GM10266 (cell line): ENCODE measurements around the gene SHMT2.
"Not testable (repeated sequence)": the region's sequence is repeated elsewhere in the genome, so short reads cannot be mapped to it uniquely, and the experiment has no call there.

Experiments
- DNase-seq: peaks from one replicate; pipeline ENCODE4 v3.0.0; 2012; ENCODE audit errors: extremely low spot score
- CTCF ChIP-seq: IDR thresholded peaks from 2 replicates; pipeline ENCODE4 v1.5.1; 2012; ENCODE audit warnings: mild to moderate bottlenecking, low read depth; ENCODE audit not compliant: control insufficient read depth, insufficient read depth; ENCODE audit errors: missing control alignments

SHMT2 gene

DNA sequence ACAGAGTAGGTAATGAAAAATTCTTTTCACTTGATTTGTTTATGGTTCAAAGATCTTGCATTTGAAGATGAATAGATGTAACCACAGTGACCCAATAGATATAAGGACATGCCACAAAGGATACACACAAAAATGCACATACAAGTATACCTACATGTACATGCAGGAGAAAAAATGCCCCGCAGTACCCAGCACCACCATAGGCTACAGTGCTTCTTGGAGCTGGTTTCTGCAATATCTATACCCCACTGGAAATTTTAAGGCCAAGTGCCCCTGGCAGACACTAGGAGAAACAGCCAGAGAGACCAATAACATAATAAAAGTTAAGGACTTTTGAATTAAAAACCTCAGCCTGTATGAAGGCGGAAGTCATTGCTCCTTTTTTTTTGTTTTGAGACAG, 33.6 kb downstream of the SHMT2 start:
- DNase-seq, result no peak
- no peak for TF ChIP-seq CTCF

DNA sequence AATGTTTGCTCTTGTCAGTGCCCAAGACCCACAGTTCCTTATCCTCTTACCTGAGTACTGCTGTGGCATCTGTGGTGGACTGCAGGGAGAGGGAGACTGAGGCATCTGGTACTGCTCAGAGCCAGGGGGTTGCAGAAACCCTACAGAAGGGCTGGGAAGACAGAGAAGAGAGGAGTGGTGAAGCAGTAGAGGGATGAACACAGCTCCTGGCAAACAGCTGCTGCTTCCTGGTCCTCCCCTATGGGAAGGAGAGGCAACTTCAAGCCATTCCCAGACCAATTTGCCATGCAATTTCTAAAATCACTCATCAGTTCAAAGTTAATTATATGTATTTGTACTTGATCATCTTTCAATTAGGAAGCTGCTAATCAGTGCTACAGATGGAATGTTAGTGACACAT, 37.2 kb downstream of the SHMT2 start:
- no peak for DNase-seq
- no peak for TF ChIP-seq CTCF

- no peak for DNase-seq
- TF ChIP-seq CTCF, result no peak
Observed at GRCh38 chr12:57268264-57268663, 38.8 kb downstream of the SHMT2 start.

- TF ChIP-seq CTCF, result no peak
- DNase-seq, result no peak
Observed at GRCh38 chr12:57270966-57271470, 41.5 kb downstream of the SHMT2 start.

GRCh38 chr12:57272337-57273151, 43.0 kb downstream of the SHMT2 start:
- TF ChIP-seq CTCF, result no peak
- no peak for DNase-seq

GRCh38 chr12:57273516-57273915, 44.0 kb downstream of the SHMT2 start:
- no peak for DNase-seq
- no peak for TF ChIP-seq CTCF

DNA sequence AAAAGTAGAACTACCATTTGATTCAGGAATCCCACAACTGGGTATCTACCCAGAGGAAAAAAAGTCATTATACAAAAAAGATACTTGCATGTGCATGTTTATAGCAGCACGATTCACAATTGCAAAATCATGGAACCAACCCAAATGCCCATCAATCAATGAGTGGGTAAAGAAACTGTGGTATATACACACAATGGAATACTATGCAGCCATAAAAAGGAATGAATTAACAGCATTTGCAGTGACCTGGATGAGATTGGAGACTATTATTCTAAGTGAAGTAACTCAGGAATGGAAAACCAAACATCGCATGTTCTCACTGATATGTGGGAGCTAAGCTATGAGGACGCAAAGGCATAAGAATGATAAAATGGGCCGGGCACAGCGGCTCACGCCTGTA, 46.7 kb downstream of the SHMT2 start:
- not testable (repeated sequence) for DNase-seq
